IMR-90 (cell line): ENCODE results near the gene SARS1. TPM values are rescaled to one million over a fixed set of nuclear protein-coding genes. Genes with fewer than 3 reads are reported as not detected.

Source experiments
- ATAC-seq: fragments of 200-7000 bp; cut with Tn5 transposase; 2 replicates; pipeline ENCODE4 v1.9.1; 2020; ENCODE audit warnings: low read depth, mild to moderate bottlenecking, moderate library complexity
- BruUV-seq: library from RNA; stranded (reverse); fragments of 400-500 nt; replicated peaks from 2 replicates; lab custom pipeline; 2021; lab: Mats Ljungman, UMichigan
- CTCF ChIA-PET: fragments of 300-600 bp; formaldehyde crosslinking; extraction: SDS; loops from one replicate; lab custom pipeline; 2021; ENCODE audit warnings: antibody characterized with exemption; lab: Yijun Ruan, JAX
- POLR2A ChIA-PET: fragments of 300-600 bp; sonication (Branson Sonifier 250); formaldehyde crosslinking; loops from one replicate; lab custom pipeline; 2022; ENCODE audit warnings: antibody characterized with exemption; ENCODE audit not compliant: unreplicated experiment; lab: Charles Lee
- DNase-seq: peaks from one replicate; pipeline ENCODE4 v3.0.0; 2013
- H2AFZ ChIP-seq: replicated peaks from 2 replicates; pipeline ENCODE3; 2013; ENCODE audit warnings: low read length, mild to moderate bottlenecking; ENCODE audit not compliant: poor library complexity
- H2AK5ac ChIP-seq: 2 replicates; pipeline ENCODE4 v1.6.1; 2013; ENCODE audit warnings: low read depth, low read length, inconsistent platforms
- H2AK9ac ChIP-seq: replicated peaks from 2 replicates; pipeline ENCODE3; 2013; ENCODE audit warnings: mild to moderate bottlenecking, low read depth, low read length, moderate library complexity; ENCODE audit not compliant: poor library complexity
- H2BK120ac ChIP-seq: 2 replicates; pipeline ENCODE4 v1.6.1; 2013; ENCODE audit warnings: low read depth, low read length, inconsistent platforms
- H2BK15ac ChIP-seq: 3 replicates; pipeline ENCODE4 v1.6.1; 2013; ENCODE audit warnings: low read depth, low read length, inconsistent platforms
- H2BK20ac ChIP-seq: 2 replicates; pipeline ENCODE4 v1.6.1; 2013; ENCODE audit warnings: low read depth, mild to moderate bottlenecking, inconsistent platforms, low read length, moderate library complexity
- H2BK5ac ChIP-seq: 2 replicates; pipeline ENCODE4 v1.6.1; 2013; ENCODE audit warnings: mild to moderate bottlenecking, low read depth, low read length, inconsistent platforms; ENCODE audit not compliant: poor library complexity, severe bottlenecking
- H3K14ac ChIP-seq: replicated peaks from 2 replicates; pipeline ENCODE4 v1.6.1; 2013; ENCODE audit warnings: low read depth, low read length, inconsistent platforms
- H3K18ac ChIP-seq: 2 replicates; pipeline ENCODE4 v1.6.1; 2013; ENCODE audit warnings: low read depth, low read length, control low read depth
- H3K23ac ChIP-seq: 2 replicates; pipeline ENCODE4 v1.6.1; 2013; ENCODE audit warnings: low read depth, low read length, inconsistent platforms
- H3K27ac ChIP-seq: 2 replicates; pipeline ENCODE4 v1.5.1; 2013; ENCODE audit warnings: mild to moderate bottlenecking, control low read depth, low read length; ENCODE audit not compliant: insufficient read depth
- H3K27me3 ChIP-seq: 2 replicates; pipeline ENCODE4 v1.6.1; 2013; ENCODE audit warnings: low read length; ENCODE audit not compliant: control insufficient read depth, insufficient read depth
- H3K36me3 ChIP-seq: 2 replicates; pipeline ENCODE4 v1.6.1; 2013; ENCODE audit warnings: low read length, mixed read lengths; ENCODE audit not compliant: control insufficient read depth, insufficient read depth
- H3K4ac ChIP-seq: 2 replicates; pipeline ENCODE4 v1.6.1; 2013; ENCODE audit warnings: low read depth, low read length, inconsistent platforms
- H3K4me1 ChIP-seq: 2 replicates; pipeline ENCODE4 v1.6.1; 2013; ENCODE audit warnings: low read length, mixed read lengths; ENCODE audit not compliant: control insufficient read depth, insufficient read depth
- H3K4me2 ChIP-seq: 2 replicates; pipeline ENCODE4 v1.6.1; 2013; ENCODE audit warnings: low read depth, mild to moderate bottlenecking, control low read depth, low read length, moderate library complexity
- H3K4me3 ChIP-seq: 2 replicates; pipeline ENCODE4 v1.5.1; 2013; ENCODE audit warnings: low read depth, mild to moderate bottlenecking, control low read depth, low read length, moderate library complexity; ENCODE audit not compliant: insufficient read depth
- H3K56ac ChIP-seq: 2 replicates; pipeline ENCODE4 v1.6.1; 2013; ENCODE audit warnings: low read length, inconsistent platforms; ENCODE audit not compliant: insufficient read depth; ENCODE audit errors: extremely low read depth
- H3K79me1 ChIP-seq, 2 experiments: 2 replicates each; pipeline ENCODE4 v1.6.1; 2013; ENCODE audit warnings: low read length in 2 of 2, inconsistent platforms in 1 of 2, low read depth in 1 of 2
- H3K9ac ChIP-seq: 2 replicates; pipeline ENCODE4 v1.6.1; 2013; ENCODE audit warnings: low read depth, low read length, control low read depth
- H3K9me1 ChIP-seq: 2 replicates; pipeline ENCODE4 v1.6.1; 2013; ENCODE audit warnings: low read length, inconsistent platforms; ENCODE audit not compliant: insufficient read depth
- H3K9me3 ChIP-seq: 2 replicates; pipeline ENCODE4 v1.6.1; 2013; ENCODE audit warnings: low read length; ENCODE audit not compliant: control insufficient read depth, insufficient read depth
- H4K20me1 ChIP-seq: 2 replicates; pipeline ENCODE4 v1.6.1; 2013; ENCODE audit warnings: low read length, inconsistent platforms; ENCODE audit not compliant: insufficient read depth
- H4K5ac ChIP-seq: 2 replicates; pipeline ENCODE4 v1.6.1; 2013; ENCODE audit warnings: mild to moderate bottlenecking, low read depth, low read length, control low read depth
- H4K8ac ChIP-seq, 2 experiments: 2 replicates each; pipeline ENCODE4 v1.6.1; 2013; ENCODE audit warnings: low read depth in 2 of 2, low read length in 2 of 2, control low read depth in 1 of 2, inconsistent platforms in 1 of 2
- H4K91ac ChIP-seq: 2 replicates; pipeline ENCODE4 v1.6.1; 2013; ENCODE audit warnings: low read depth, low read length, inconsistent platforms; ENCODE audit not compliant: insufficient read depth
- BHLHE40 ChIP-seq: fragments of 150-350 bp; IDR thresholded peaks from 2 replicates; pipeline ENCODE4 v1.6.1; 2016; ENCODE audit warnings: mild to moderate bottlenecking, low read depth, low read length
- CEBPB ChIP-seq: IDR thresholded peaks from 2 replicates; pipeline ENCODE4 v1.6.1; 2012; ENCODE audit warnings: low read depth, low read length, improper control_type of control experiment
- CHD1 ChIP-seq: IDR thresholded peaks from 2 replicates; pipeline ENCODE4 v1.6.1; 2012; ENCODE audit warnings: low read depth, low read length, improper control_type of control experiment
- ELK1 ChIP-seq: fragments of 150-350 bp; IDR thresholded peaks from 2 replicates; pipeline ENCODE4 v1.6.1; 2016; ENCODE audit warnings: low read depth, mild to moderate bottlenecking, low read length, moderate library complexity, borderline replicate concordance
- MAFK ChIP-seq: IDR thresholded peaks from 2 replicates; pipeline ENCODE4 v1.6.1; 2012; ENCODE audit warnings: low read depth, low read length, improper control_type of control experiment
- MAZ ChIP-seq: IDR thresholded peaks from 2 replicates; pipeline ENCODE4 v1.6.1; 2012; ENCODE audit warnings: low read depth, mild to moderate bottlenecking, low read length, improper control_type of control experiment, moderate library complexity, borderline replicate concordance
- MXI1 ChIP-seq: IDR thresholded peaks from 2 replicates; pipeline ENCODE4 v1.6.1; 2012; ENCODE audit warnings: low read depth, mild to moderate bottlenecking, low read length, moderate library complexity, borderline replicate concordance
- NFE2L2 ChIP-seq: fragments of 150-350 bp; IDR thresholded peaks from 2 replicates; pipeline ENCODE4 v1.6.1; 2016; ENCODE audit warnings: low read depth, mild to moderate bottlenecking, low read length
- POLR2A ChIP-seq: IDR thresholded peaks from 2 replicates; pipeline ENCODE4 v1.6.1; 2012; ENCODE audit warnings: mild to moderate bottlenecking, low read depth, low read length
- RAD21 ChIP-seq: IDR thresholded peaks from 2 replicates; pipeline ENCODE4 v1.6.1; 2012; ENCODE audit warnings: low read length, improper control_type of control experiment
- RFX5 ChIP-seq: IDR thresholded peaks from 2 replicates; pipeline ENCODE4 v1.8.0; 2012; ENCODE audit warnings: low read depth, mild to moderate bottlenecking, low read length, moderate library complexity
- SMC3 ChIP-seq: fragments of 150-350 bp; IDR thresholded peaks from 2 replicates; pipeline ENCODE4 v1.6.1; 2016; ENCODE audit warnings: low read depth, mild to moderate bottlenecking, antibody characterized with exemption, low read length, moderate library complexity
- USF2 ChIP-seq: fragments of 150-350 bp; IDR thresholded peaks from 2 replicates; pipeline ENCODE4 v1.6.1; 2017; ENCODE audit warnings: mild to moderate bottlenecking, antibody characterized with exemption, low read length, low read depth
- WGBS, 2 experiments: methylation state at CpG; one replicate each; pipeline versions ENCODE4 v1.1.5 to v1.1.7; 2013; ENCODE audit warnings: missing lambda C conversion rate in 2 of 2; ENCODE audit not compliant: insufficient read length in 1 of 2; ENCODE audit errors: extremely low coverage in 2 of 2; 5-methylcytosine and 5-hydroxymethylcytosine counted together
- dilution Hi-C: fragments of 300-500 bp; cut with HindIII; formaldehyde crosslinking; loops from one replicate; pipeline ENCODE4 v1.14.3; 2018; ENCODE audit warnings: low sequenced_read_pairs; ENCODE audit not compliant: unreplicated experiment
- in situ Hi-C: fragments of 300-500 bp; cut with MboI; formaldehyde crosslinking; loops from 3 replicates; pipeline ENCODE4 v1.14.3; 2019; ENCODE audit warnings: low sequenced_read_pairs, inconsistent platforms, mixed read lengths
- intact Hi-C: fragments of 100-400 bp; cut with micrococcal nuclease; formaldehyde crosslinking; loops from 2 replicates; pipeline ENCODE4 v1.10.0; 2022
- polyA plus RNA-seq, 3 experiments: library from polyadenylated mRNA; depleted of rRNA; stranded (reverse); fragments of >200 nt; gene quantifications; 2 replicates each; pipeline ENCODE4 v1.2.3, GENCODE V29; 2012; ENCODE audit warnings: low replicate concordance in 1 of 3
- total RNA-seq: library from RNA; depleted of rRNA; stranded (reverse); fragments of >200 nt; gene quantifications from 2 replicates; pipeline ENCODE4 v1.2.3, GENCODE V29; 2012

SARS1 gene
- total and polyA plus RNA-seq, 2 of the 4 experiments (the other 2 are of a cell fraction), result 231 to 348 TPM

- H3K4me2 ChIP-seq, result no peak overlapping the region
- no peaks in the 10 kb centered on the region; the same call in 1 of the 2 replicates for H3K9me1 ChIP-seq
- H3K4me3 ChIP-seq, result no peak overlapping the region
- H2AK5ac ChIP-seq, result no peak overlapping the region
- no peaks in the 10 kb centered on the region for H3K27me3 ChIP-seq
- BruUV-seq, result no TSS peak
- WGBS, 2 experiments, result 95% methylated on average over 20 of the region's 33 CpGs; no CpG with 5 or more reads in 1 of the 2 experiments
- H3K18ac ChIP-seq, result peak overlapping the region; percentile 34; the same call in 1 of the 2 replicates
- no peak overlapping the region for H2BK15ac ChIP-seq
- no peaks in the 10 kb centered on the region for H4K20me1 ChIP-seq
- peaks cover 22% of the 10 kb centered on the region for H3K4me1 ChIP-seq
- peak overlapping the region; percentile 84 to 87 for H4K8ac ChIP-seq
- peak overlapping the region; percentile 80 for H4K5ac ChIP-seq
- dilution Hi-C loops (no loop called here), intact Hi-C loops (no loop called here), in situ Hi-C loops (no loop called here)
- 0 out of 2 replicates have a peak overlapping the region, but pooled peaks have one; percentile 82 for H3K14ac ChIP-seq
- 0 out of 2 replicates have a peak overlapping the region, but pooled peaks have one; percentile 12 for H3K27ac ChIP-seq
- H2BK120ac ChIP-seq, result peak overlapping the region; percentile 74; the same call in 1 of the 2 replicates
- ATAC-seq (peak; percentile 6; the same call in 1 of the 2 replicates), DNase-seq (no peak)
- no peak for TF ChIP-seq SMC3
- TF ChIP-seq CHD1, result no peak
- no peak for TF ChIP-seq ELK1
- no peak for TF ChIP-seq USF2
- no peak for TF ChIP-seq NFE2L2
- TF ChIP-seq MAZ, result no peak
- no peak for TF ChIP-seq POLR2A
- no peak for TF ChIP-seq MXI1
- no peak for TF ChIP-seq RFX5
- TF ChIP-seq CEBPB, result no peak
- no peak for TF ChIP-seq MAFK
- TF ChIP-seq BHLHE40, result no peak
- no peak for TF ChIP-seq RAD21
- ChIA-PET CTCF (interaction anchor here (1.2 to 1.3 kb wide), 2 partner anchors 11 to 52 kb away, joined by 3 to 6 read pairs; no protein-coding TSS in a partner anchor), POLR2A (no interaction called here)
- 0 out of 2 replicates have a peak overlapping the region, but pooled peaks have one; percentile 34 for H2BK20ac ChIP-seq
- H2AK9ac ChIP-seq, result peak overlapping the region; percentile 95
- H2BK5ac ChIP-seq, result no peak overlapping the region
- H3K9ac ChIP-seq, result no peak overlapping the region
- no peak overlapping the region; the same call in 1 of the 2 replicates for H3K56ac ChIP-seq
- peak overlapping the region; percentile 59; the same call in 1 of the 2 replicates for H3K23ac ChIP-seq
- 0 out of 4 replicates have a peak, but pooled peaks cover 0 to 8% of the 10 kb centered on the region in 2 experiments for H3K79me1 ChIP-seq
- no peaks in the 10 kb centered on the region for H3K36me3 ChIP-seq
- no peak overlapping the region for H4K91ac ChIP-seq
- H2AFZ ChIP-seq, result peak overlapping the region; percentile 89
- peak overlapping the region; percentile 57 for H3K4ac ChIP-seq
- no peaks in the 10 kb centered on the region for H3K9me3 ChIP-seq
Observed at GRCh38 chr1:109252893-109253802, 39.4 kb downstream of the SARS1 start.
